HG03025 (cell line): Measurements from ENCODE around the gene BEX4.
"Not testable (repeated sequence)": the region's sequence is repeated elsewhere in the genome, so short reads cannot be mapped to it uniquely, and the experiment has no call there.

Experiments used
- ATAC-seq: cut with Tn5 transposase; IDR thresholded peaks from one replicate; pipeline ENCODE4 v1.9.1; 2021; ENCODE audit warnings: mild to moderate bottlenecking, moderate library complexity; ENCODE audit not compliant: unreplicated experiment, low FRiP score

The BEX4 gene, protein sequence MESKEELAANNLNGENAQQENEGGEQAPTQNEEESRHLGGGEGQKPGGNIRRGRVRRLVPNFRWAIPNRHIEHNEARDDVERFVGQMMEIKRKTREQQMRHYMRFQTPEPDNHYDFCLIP

DNA sequence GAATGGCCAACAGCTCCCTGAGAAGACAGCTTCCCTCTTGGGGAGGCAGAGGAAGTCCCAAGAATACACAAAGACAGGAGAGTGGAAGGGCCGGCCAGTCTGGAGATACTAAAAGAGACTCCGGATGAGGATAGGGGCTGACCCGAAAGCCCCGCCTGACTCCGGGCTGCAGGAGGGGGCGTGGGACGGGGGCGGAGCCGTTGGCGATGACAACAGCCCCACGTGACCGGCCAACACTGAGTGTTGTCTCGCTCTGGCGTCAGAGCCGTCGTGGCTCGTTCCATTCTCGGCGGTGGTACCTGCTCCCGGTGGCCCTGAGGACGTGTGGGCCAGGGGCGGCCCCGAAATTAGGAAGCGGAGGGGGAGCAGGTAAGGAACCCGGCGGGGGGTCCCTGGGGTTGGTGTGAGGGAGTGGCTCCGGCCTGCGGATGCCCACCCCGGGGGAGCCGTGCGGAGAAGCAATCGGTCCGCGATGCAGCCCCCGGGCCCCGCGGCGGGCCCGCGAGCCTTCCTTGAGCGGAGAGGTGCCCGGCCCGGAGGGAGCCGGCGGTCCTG is at the start of gene BEX4:
TSS of gene BEX4 (plus strand) at position 239 of the 555 bp plus-strand sequence. CDS start 1,046 bp downstream, outside the sequence.
- peak; percentile 91 for ATAC-seq

DNA sequence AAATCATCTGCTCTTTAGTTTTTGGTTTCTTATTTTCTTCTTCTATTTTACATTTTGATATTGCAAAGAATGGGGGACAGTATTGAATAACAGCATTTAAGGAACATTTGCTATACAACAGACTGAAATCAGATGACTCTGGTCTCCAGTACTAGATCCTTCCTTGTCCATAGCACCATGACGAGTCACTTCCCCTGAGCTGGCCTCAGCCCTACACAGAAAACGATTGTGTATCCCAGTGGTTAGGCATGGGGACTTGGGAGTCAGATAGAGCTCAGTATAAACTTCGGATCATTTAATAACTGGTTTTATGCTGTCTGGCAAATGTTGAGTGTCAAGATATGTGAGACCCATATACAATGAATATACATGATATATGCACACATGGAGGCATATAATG is 44.7 kb upstream of the BEX4 start:
- no peak for ATAC-seq

DNA sequence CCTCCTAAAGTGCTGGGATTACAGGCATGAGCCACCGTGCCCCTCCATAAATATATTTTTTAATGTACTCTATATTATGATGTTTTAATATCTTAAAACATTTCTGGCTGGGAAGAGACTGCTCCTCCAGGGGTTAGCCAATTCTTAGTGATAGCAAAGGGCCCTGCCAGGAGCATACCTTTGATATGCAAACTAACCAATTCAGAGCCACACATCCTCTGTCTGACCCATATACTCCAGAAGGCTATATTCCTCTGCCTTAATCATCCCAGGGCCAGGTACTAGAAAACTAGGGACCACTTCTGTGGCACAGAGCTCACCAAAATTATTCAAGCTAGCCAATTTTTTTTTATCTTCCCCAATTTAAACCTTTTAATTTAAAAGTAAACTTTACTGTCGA is 43.6 kb upstream of the BEX4 start:
- ATAC-seq, result no peak

DNA sequence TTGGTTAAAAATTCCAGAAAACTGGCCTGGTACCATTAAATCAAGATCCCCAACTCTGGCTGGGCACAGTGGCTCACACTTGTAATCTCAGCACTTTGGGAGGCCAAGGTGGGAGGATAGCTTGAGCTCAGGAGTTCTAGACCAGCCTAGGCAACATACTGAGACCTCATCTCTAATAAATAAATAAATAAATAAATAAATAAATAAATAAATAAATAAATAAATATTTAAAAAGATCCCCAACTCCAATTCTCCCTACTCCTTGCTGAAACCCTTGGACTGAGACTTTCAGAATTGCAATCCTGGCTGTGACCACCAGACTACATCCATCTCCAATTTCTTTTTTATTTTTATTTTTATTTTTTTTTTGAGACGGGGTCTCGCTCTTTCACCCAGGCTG is 39.7 kb upstream of the BEX4 start:
- not testable (repeated sequence) for ATAC-seq

DNA sequence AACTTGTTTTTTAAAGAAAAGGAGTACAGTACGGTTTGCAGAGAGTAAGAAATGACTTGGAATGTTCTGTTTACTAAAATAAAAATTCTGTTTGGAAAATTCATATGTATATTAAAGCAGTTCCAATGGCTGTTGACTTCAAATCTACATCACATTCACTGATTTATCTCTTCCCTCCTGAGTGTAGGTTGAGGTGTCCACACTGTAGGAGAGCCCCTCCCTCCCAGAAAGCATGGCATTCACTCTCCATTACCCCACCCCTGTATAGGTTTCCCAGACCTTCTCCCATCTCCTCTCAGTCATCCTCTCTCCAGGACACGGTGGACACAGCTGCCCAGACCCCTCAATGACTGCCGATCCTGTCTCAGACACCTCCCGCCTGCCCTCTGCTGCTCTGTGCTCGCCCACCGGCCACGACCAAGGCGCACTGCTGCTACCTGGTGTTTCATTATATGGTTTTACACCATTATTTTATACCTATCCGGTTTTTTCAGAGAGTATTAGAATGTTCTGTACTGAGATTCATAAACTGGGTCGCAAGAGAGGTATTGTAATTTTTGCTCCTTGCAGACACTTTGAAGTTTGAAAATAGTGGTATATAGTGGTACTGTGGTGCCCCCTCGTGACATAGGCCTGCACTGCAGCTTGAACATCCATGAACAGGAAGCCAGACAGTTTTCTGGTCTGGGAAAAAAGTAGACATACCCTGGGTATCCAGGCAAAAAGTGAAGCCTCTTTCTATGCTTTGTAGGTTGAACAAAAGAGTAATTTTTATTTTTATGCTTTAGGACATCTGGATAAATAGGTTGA is 38.8 kb upstream of the BEX4 start:
- ATAC-seq, result peak; percentile 79

DNA sequence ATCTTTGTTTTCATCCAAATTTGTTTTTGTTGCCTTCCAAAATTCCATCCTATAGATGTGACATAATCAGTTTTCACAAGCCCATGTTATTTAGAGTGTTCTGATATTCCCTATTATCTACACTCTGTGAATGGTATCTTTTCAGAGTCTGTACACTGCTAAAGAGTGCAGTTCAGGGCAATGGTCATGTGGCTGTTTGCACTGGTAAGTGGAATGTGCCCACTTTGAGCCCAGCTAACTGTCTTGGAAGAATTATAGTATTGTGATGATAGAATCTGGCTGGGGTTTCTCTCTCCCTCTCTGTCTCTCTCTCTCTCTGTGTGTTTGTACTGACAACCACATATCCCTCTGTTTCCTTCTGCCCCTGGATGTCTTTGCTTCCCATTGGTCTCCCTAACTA is 37.4 kb upstream of the BEX4 start:
- no peak for ATAC-seq

DNA sequence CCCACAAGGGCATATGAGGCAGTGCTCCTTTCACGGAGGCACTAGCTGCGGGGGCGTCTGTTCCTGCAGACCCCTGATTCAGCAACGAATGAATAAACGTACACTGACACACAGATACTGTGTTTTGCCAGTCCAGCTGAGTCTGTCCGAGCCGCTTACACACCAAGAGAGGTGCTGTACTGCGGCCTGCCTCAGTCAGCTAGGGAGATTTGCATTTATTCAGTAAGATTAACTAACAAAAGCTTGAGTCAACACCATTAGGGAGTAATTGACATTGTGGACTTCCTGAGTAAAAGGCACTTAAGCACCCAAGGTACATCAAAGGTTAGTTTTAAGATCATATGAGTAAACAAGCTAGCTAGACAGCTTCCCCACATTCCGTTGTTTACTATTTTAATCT is 31.0 kb upstream of the BEX4 start:
- no peak for ATAC-seq

DNA sequence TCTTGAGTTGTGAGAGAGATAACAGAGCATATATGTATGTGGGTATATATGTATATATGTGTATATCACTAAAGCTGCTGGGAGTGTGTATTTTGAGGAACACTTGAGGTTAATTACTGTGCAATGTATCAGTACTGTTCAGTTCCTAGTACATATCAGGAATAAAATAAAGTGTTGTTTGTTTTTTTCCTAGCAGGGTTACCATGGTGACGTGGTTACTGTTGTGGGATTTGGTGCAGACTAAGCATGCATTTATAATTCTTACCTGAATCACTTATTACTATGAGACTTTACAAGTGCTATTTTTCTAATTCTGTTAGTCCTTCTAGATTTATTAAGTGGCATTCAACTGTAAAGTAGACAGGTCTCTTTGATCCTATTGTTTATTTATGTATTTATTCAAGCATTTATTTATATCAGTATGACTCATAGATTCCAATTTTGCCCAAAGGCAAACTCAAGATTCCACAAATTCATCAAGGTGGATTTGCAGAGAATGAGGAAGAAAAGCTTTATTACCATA is 26.9 kb upstream of the BEX4 start:
- ATAC-seq, result no peak

DNA sequence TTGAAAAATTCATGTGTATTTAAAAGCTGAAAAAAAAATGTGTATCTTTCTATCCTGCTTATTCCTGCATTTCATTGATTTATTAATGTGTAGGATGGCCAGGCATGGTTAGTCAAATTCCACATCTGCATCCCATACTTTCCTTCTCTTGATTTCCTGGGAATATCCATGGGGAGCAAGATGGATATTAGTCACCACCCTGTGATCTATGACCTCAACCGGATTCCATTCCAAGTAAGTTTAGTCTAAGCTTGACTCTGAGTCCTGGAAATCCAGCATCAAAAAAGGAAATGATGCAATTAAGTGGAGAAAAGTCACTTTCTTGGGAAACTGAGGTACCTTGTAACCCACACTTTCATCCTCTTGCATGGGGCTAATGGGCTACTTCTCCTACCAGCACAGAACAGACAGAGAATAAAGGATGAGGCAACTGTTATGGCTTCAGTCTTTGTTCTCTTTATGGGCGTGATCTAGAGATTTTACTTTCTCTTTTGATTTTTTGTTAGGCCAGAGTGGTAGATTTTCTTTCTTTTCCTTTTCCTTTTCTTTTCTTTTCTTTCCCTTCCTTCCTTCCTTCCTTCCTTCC is 17.1 kb upstream of the BEX4 start:
- no peak for ATAC-seq

DNA sequence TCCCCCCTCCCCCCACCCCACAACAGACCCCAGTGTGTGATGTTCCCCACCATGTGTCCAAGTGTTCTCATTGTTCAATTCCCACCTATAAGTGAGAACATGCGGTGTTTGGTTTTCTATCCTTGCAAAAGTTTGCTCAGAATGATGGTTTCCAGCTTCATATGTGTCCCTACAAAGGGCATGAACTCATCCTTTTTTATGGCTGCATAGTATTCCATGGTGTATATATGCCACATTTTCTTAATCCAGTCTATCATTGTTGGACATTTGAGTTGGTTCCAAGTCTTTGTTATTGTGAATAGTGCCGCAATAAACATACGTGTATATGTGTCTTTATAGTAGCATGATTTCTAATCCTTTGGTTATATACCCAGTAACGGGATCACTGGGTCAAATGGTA is 16.2 kb upstream of the BEX4 start:
- ATAC-seq, result not testable (repeated sequence)

DNA sequence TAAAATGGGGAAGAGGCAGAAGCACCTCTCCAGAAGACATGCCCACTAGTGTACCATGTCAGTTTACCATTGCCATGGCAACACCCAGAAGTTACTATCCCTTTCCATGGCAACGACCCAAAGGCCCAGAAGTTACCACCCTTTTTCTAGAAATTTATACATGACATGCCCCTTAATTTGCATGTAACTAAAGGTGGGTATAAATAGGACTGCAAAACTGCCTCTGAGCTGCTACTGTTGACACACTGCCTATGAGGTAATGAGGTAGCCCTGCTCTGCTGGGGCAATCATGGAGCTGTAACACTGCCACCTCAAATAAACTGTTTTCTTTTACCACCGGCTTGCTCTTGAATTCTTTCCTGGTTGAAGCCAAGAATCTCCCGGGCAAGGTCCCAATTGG is 13.9 kb upstream of the BEX4 start:
- no peak for ATAC-seq

DNA sequence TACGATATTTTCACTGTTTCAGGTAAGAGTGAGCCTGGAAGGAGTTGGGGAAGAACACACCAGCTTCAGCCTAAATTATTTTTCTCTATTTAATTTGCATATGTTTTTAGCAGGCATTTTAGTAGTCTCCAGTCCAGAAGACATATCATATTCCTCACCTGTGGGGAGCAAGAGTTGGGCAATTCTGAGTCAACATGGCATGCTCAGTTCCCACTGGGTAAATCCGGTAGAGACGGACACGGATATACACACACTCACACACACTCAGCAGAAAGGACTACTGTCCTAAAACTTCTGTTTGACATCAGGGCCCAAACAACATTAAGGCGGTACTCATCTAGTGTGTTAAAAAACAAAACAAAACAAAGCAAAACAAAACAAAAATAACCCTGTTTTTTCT is 4.9 kb upstream of the BEX4 start:
- ATAC-seq, result no peak

DNA sequence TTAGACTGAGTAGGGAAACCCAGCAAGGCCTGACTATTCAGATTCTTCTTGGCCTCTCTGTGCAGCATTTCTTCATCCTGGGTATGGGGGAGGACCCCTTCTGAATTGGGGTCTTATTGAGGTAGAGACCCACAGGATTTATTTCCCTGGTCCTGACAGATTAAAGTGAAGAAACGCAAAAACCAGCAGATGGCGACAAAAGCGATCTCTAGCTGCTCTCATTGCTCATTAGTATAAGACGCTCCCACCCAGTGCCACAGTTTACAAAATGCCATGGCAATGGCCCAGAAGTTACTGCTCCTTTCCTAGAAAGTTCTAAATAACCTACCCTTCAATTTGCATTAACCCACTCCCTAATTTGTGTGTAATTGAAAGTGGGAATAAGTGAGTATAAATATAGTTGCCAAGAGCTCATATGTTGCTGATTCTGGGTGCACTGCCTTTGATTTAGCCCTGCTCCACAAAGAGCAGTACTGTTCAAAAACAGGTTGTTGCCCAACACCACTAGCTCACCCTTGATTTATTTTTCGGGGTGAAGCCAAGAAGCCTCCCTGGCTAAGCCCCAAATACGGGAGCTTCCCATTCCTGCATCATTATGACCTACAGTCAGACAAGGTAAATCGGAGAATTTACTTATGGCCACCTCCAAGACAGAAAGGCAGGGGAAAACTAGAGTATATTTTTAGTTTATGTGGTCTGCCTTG is 3.7 kb upstream of the BEX4 start:
- ATAC-seq, result no peak

DNA sequence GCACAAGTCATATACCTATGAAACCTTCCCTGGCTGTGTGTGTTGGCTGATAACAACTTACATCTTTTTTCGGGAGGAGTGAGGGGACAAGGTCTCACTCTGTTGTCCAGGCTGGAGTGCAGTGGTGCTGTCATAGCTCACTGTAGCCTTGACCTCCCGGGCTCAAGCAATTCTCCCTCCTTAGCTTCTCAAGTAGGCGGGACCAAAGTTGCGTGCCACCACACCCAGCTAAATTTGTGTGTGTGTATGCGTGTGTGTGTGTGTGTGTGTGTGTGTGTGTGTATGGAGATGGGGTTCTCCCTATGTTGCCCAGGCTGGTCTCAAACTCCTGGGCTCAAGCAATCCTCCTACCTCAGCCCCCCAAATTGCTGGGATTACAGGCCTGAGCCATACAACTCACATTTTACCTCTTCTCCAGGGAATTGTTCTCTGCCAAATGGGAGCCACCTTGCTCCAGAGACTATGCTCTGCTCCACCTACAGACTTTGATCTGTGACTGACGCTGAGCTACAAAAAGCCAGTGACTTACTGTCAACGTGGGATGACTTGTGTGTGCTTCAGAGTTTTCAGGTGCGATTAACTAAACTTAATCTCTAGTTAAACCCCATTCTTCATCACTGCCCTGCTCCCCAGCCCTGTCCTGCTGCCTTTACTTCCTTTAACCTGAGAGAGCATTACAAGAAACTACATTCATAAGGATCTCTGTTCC is 2.0 kb upstream of the BEX4 start:
- no peak for ATAC-seq

DNA sequence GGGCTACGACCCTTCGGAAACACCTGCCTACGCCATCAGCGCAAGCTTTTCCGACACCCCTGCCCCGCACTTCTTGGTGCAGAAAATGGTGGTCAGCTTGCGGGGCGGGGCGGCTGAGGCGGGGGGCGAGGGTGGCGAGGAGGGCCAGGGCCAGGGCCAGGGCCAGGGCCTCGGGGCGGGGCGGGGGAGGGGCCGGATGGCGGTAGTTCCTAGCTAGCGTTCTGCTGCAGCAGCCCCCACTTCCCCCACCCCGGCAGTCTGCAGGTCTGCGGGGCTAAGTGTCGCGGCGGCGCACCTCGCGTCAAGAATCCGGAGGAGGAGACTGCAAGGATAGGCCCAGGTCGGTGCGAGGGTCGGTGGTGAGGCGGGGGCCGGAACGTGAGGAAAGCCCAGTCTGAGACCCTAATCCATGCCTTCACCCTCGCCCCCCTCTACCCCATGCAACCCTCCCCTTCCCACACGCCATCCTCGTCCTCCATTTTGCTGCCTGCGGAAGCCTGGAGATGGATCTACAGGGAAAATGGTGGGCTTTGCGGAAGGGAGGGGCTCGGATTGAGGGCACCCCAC is 600 bp downstream of the BEX4 start:
- peak; percentile 19 for ATAC-seq

DNA sequence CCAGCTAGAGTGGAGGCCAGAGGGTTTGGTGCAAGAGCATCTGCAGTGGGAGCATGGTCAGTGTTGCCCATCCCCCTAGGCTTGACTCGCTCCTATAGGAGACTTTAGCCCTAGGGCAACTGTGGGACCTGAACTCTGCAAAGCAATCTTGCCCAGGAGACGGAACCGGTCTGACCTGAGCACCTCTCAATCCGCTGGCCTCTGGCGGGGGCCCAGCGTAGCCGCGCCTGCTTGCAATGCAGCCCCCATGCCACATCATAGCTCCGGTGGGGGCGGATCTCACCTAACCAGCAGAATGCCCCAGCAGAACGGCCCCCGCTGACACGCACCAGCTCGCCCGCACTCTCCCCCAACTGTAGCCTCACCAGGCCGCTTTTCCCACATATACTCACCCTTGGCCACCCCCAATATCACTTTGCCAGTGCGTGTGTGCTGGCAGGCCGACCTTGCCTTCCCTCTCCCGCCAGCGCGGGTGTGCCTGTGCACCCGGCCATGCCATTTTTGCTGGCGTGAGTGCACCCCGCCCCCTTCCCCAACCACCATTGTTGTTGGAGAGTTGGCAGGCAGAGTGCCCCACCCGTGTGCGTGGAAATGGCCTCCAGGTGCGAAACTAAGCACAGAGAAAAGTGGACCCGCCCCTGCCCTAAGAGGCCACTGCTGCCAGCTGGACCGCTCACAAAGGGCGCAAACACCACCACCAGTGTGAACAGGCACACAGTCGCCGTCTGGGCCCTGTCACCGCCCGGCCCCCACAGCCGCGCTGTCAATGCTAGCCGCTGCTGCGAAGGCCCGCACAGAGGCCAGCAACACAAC is 5.8 kb downstream of the BEX4 start:
- ATAC-seq, result no peak

DNA sequence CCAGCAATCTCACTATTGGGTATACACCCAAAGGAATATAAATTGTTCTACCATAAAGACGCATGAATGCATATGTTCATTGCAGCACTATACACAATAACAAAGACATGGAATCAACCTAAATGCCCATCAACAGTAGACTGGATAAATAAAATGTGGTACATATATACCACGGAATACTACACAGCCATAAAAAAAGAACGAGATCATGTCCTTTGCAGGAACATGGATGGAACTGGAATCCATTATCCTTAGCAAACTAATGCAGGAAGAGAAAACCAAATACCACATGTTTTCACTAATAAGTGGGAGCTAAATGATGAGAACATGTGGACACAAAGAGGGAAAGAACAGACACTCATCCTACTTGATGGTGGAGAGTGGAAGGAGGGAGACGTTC is 11.0 kb downstream of the BEX4 start:
- ATAC-seq, result not testable (repeated sequence)

DNA sequence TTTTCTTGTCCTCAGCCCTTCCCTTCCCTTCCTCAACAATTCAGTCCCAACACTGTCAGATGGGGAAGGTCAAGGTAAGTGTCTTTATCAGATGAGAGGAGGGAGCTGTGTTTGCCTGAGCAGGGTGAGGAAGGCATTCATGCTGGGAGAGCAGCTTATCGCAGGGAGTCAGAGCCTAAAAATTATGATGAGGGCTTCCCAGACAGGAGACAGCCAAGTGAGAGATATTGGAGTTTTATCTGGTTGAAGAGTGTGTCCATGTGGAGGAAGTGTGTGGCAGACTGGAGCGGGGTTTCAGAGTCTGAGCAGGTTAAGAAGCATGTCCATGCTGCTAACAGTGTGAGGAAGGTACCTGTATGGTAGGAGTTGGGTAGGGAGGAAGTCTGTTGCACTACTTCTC is 18.4 kb downstream of the BEX4 start:
- ATAC-seq, result no peak

DNA sequence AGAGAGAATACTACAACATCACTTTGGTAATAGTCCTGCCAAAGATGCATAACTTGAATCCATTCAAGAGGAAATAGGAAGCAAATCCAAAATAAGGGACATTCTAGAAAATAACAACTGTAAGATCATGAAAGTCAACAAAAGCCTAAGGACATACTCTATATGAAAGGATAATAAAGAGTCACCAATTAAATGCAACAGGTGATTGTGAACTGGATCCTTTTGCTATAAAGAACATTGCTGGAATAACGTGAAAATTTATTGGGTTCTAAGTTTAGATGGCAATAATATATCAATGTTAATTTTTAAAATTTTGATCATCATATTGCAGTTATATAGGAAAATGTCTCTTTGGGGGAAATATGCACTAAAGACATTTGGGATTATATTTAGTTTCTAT is 20.0 kb downstream of the BEX4 start:
- no peak for ATAC-seq
